GM23248 (cell line): Measurements from ENCODE around the gene TTC24. TPM values are rescaled to one million over a fixed set of nuclear protein-coding genes. Genes with fewer than 3 reads are reported as not detected.

Source experiments
- DNase-seq: peaks from one replicate; pipeline ENCODE4 v3.0.0-alpha.2; 2015
- H2AFZ ChIP-seq: fragments of 200-600 bp; sonication (generic); 2 replicates; pipeline ENCODE4 v1.6.1; 2016; ENCODE audit warnings: antibody characterized with exemption
- H3F3A ChIP-seq: fragments of 200-600 bp; sonication (generic); 2 replicates; pipeline ENCODE4 v1.6.1; 2016; ENCODE audit warnings: mild to moderate bottlenecking, antibody characterized with exemption, mixed run types; ENCODE audit not compliant: insufficient read depth
- H3K27ac ChIP-seq: fragments of 200-600 bp; sonication (generic); 2 replicates; pipeline ENCODE4 v1.5.1; 2016; ENCODE audit warnings: mild to moderate bottlenecking
- H3K27me3 ChIP-seq: fragments of 200-600 bp; sonication (generic); replicated peaks from 2 replicates; pipeline ENCODE4 v1.6.1; 2016; ENCODE audit warnings: mild to moderate bottlenecking; ENCODE audit not compliant: insufficient read depth
- H3K36me3 ChIP-seq: fragments of 200-600 bp; sonication (generic); 2 replicates; pipeline ENCODE4 v1.6.1; 2016; ENCODE audit warnings: low read depth, mild to moderate bottlenecking
- H3K4me1 ChIP-seq: fragments of 200-600 bp; sonication (generic); 2 replicates; pipeline ENCODE4 v1.6.1; 2016; ENCODE audit warnings: mild to moderate bottlenecking; ENCODE audit not compliant: insufficient read depth
- H3K4me2 ChIP-seq: fragments of 200-600 bp; sonication (generic); one replicate; pipeline ENCODE4 v1.6.1; 2016; ENCODE audit warnings: mild to moderate bottlenecking; ENCODE audit not compliant: unreplicated experiment
- H3K4me3 ChIP-seq: fragments of 200-600 bp; sonication (generic); 2 replicates; pipeline ENCODE4 v1.5.1; 2016; ENCODE audit warnings: mild to moderate bottlenecking
- H3K79me2 ChIP-seq: fragments of 200-600 bp; sonication (generic); 2 replicates; pipeline ENCODE4 v1.6.1; 2016; ENCODE audit warnings: mild to moderate bottlenecking; ENCODE audit not compliant: insufficient read depth
- H3K9ac ChIP-seq: fragments of 200-600 bp; sonication (generic); 2 replicates; pipeline ENCODE4 v1.6.1; 2016; ENCODE audit warnings: mild to moderate bottlenecking
- H3K9me2 ChIP-seq: fragments of 200-600 bp; sonication (generic); 2 replicates; pipeline ENCODE4 v1.6.1; 2016; ENCODE audit warnings: mixed run types, mild to moderate bottlenecking, moderate library complexity; ENCODE audit not compliant: insufficient read depth
- H3K9me3 ChIP-seq: fragments of 200-600 bp; sonication (generic); one replicate; pipeline ENCODE4 v1.6.1; 2017; ENCODE audit warnings: low read depth
- H4K20me1 ChIP-seq: fragments of 200-600 bp; sonication (generic); 2 replicates; pipeline ENCODE4 v1.6.0; 2016; ENCODE audit not compliant: insufficient read depth
- EZH2 ChIP-seq: fragments of 200-600 bp; sonication (generic); IDR thresholded peaks from 2 replicates; pipeline ENCODE4 v1.6.1; 2018; ENCODE audit warnings: antibody characterized with exemption, mild to moderate bottlenecking; ENCODE audit not compliant: insufficient read depth, poor library complexity, severe bottlenecking
- EZH2phosphoT487 ChIP-seq: fragments of 200-600 bp; sonication (generic); IDR thresholded peaks from 2 replicates; pipeline ENCODE4 v1.6.1; 2018; ENCODE audit warnings: antibody characterized with exemption, moderate library complexity, mild to moderate bottlenecking, low read depth; ENCODE audit not compliant: insufficient read depth
- WGBS, 2 experiments: methylation state at CpG; one replicate each; pipeline ENCODE4 v1.1.6; 2015 to 2017; ENCODE audit warnings: low lambda C conversion rate in 2 of 2, low coverage in 1 of 2; ENCODE audit errors: missing lambda C conversion rate in 2 of 2; 5-methylcytosine and 5-hydroxymethylcytosine counted together
- in situ Hi-C: fragments of 300-500 bp; cut with MboI; formaldehyde crosslinking; loops from 2 replicates; pipeline ENCODE4 v1.15.0; 2020
- polyA plus RNA-seq: library from polyadenylated mRNA; unstranded; fragments of >200 nt; fragmentation: Nextera tagmentation; extraction: Ambion mirVana; gene quantifications from 2 replicates; pipeline ENCODE4 v1.2.1, GENCODE V29; 2016
- total RNA-seq: library from RNA; depleted of rRNA; stranded (reverse); fragments of >200 nt; shearing (Covaris generic); gene quantifications from 2 replicates; pipeline ENCODE4 v1.2.3, GENCODE V29; 2014

The TTC24 gene
- total and polyA plus RNA-seq, 2 experiments from 2014 or later = not detected

DNA sequence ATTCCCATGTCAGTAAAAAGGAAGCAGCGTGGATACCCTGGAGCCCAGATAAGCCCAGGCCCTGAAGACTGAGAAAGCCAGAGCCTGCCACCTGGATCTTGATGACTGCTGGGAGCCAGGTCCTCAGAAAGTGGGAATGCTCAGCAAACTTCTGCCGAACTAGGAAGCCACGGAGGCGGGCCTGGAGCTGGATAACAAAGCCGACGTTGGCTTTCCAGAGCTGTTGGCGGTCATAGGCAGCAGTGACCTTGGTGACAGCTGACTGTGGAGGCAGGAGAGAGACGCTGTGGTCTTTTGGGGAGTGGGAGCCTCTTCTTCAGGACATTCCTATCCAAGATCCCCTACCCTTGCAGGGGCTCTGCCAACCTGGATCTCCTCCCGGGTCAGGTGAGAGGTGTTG lies 31.5 kb upstream of the TTC24 start:
- no peak for TF ChIP-seq EZH2phosphoT487
- TF ChIP-seq EZH2 = no peak
- Histone ChIP-seq H3K79me2 (no peaks in the 10 kb centered on the region), H3K9ac (no peak overlapping the region), H3K4me3 (no peak overlapping the region), H2AFZ (no peak overlapping the region), H3K9me2 (no peaks in the 10 kb centered on the region), H3F3A (no peaks in the 10 kb centered on the region), H3K27me3 (no peaks in the 10 kb centered on the region), H3K4me2 (no peak overlapping the region), H4K20me1 (no peaks in the 10 kb centered on the region), H3K4me1 (peaks cover 11% of the 10 kb centered on the region), H3K9me3 (no peaks in the 10 kb centered on the region), H3K36me3 (no peaks in the 10 kb centered on the region), H3K27ac (no peak overlapping the region)
- WGBS, 2 experiments = 97 to 99% methylated on average over 9 of the region's 9 CpGs
- in situ Hi-C loops = no loop called here
- DNase-seq = no peak

GRCh38 chr1:156549390-156549789 lies 30.1 kb upstream of the TTC24 start:
- Histone ChIP-seq H3F3A (no peaks in the 10 kb centered on the region), H3K9me2 (no peaks in the 10 kb centered on the region), H3K27me3 (no peaks in the 10 kb centered on the region), H4K20me1 (no peaks in the 10 kb centered on the region), H3K4me1 (peaks cover 11% of the 10 kb centered on the region), H3K36me3 (no peaks in the 10 kb centered on the region), H3K4me2 (no peak overlapping the region), H3K9ac (no peak overlapping the region), H3K79me2 (no peaks in the 10 kb centered on the region), H3K9me3 (no peaks in the 10 kb centered on the region), H3K27ac (no peak overlapping the region), H2AFZ (no peak overlapping the region), H3K4me3 (no peak overlapping the region)
- DNase-seq = no peak
- in situ Hi-C loops = no loop called here
- no peak for TF ChIP-seq EZH2
- no peak for TF ChIP-seq EZH2phosphoT487
- WGBS, 2 experiments = 93 to 100% methylated on average over 2 of the region's 2 CpGs

GRCh38 chr1:156549831-156550230 lies 29.7 kb upstream of the TTC24 start:
- no peak for TF ChIP-seq EZH2
- TF ChIP-seq EZH2phosphoT487 = no peak
- Histone ChIP-seq H3K4me2 (no peak overlapping the region), H3K79me2 (no peaks in the 10 kb centered on the region), H3K27ac (no peak overlapping the region), H3K36me3 (no peaks in the 10 kb centered on the region), H3F3A (no peaks in the 10 kb centered on the region), H3K4me3 (no peak overlapping the region), H2AFZ (no peak overlapping the region), H3K4me1 (peaks cover 11% of the 10 kb centered on the region), H3K9ac (no peak overlapping the region), H4K20me1 (no peaks in the 10 kb centered on the region), H3K27me3 (no peaks in the 10 kb centered on the region), H3K9me3 (no peaks in the 10 kb centered on the region), H3K9me2 (no peaks in the 10 kb centered on the region)
- WGBS, 2 experiments = 100% methylated on average over 1 of the region's 1 CpG
- no peak for DNase-seq
- in situ Hi-C loops = no loop called here

DNA sequence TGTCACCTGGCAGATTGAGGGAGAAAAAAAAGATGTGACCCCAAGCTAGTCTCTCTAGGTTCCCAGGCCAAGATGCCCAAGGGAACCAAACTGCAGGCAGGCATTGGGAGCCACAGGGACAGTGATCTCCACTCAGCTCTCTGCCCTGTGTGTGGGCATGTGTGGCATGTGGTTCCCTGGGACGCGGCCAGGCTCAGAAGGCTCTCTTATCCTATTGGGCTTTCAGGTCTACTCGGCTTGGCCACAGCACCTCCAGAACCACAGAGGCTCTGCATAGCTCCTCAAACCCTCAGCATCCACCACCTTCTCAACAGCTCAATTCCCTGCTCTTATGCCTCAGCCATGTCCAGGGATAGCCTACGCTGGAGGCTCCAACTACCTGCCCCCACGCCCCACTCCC lies 29.2 kb upstream of the TTC24 start:
- H3K27ac ChIP-seq = no peak overlapping the region
- H3F3A ChIP-seq = no peaks in the 10 kb centered on the region
- no peaks in the 10 kb centered on the region for H3K27me3 ChIP-seq
- no peaks in the 10 kb centered on the region for H4K20me1 ChIP-seq
- TF ChIP-seq EZH2phosphoT487 (no peak), EZH2 (no peak)
- H2AFZ ChIP-seq = no peak overlapping the region
- in situ Hi-C loops = no loop called here
- peaks cover 11% of the 10 kb centered on the region for H3K4me1 ChIP-seq
- H3K9me2 ChIP-seq = no peaks in the 10 kb centered on the region
- no peaks in the 10 kb centered on the region for H3K9me3 ChIP-seq
- DNase-seq = no peak
- no peaks in the 10 kb centered on the region for H3K79me2 ChIP-seq
- no peaks in the 10 kb centered on the region for H3K36me3 ChIP-seq
- no peak overlapping the region for H3K4me3 ChIP-seq
- no peak overlapping the region for H3K4me2 ChIP-seq
- WGBS, 2 experiments = 95 to 96% methylated on average over 5 of the region's 5 CpGs
- no peak overlapping the region for H3K9ac ChIP-seq

DNA sequence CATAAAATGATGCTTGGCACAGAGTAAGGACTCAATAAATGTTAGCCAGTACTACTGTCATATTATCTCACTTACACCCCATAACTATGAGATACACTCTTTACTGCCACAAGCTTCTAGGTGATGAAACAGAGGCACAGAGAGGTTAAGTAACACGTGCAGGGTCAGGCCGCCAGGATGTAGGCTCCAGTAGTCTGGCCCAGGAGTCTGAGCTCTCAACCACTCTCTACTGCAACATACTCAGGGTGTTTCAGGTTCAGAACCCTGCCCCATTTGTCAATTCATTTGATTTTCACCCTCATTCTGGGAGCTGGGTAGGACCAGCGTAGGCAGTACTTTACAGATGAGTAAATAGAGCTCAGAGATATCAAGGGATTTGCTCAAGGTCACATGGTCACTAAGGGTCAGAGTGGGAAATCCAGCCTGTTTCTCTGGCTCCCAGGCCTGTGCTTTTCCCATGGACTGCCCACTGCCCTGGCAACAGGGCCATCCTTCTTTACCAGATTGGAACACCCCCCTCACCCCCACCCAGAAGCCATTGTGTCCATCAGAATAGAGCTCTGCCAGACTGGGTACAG lies 28.4 kb upstream of the TTC24 start:
- H3K79me2 ChIP-seq = no peaks in the 10 kb centered on the region
- no peaks in the 10 kb centered on the region for H3F3A ChIP-seq
- H3K27me3 ChIP-seq = no peaks in the 10 kb centered on the region
- no peak for TF ChIP-seq EZH2
- no peak for TF ChIP-seq EZH2phosphoT487
- no peak overlapping the region for H3K4me3 ChIP-seq
- 97% methylated on average over 3 of the region's 3 CpGs for WGBS, 2 experiments
- no peaks in the 10 kb centered on the region for H4K20me1 ChIP-seq
- DNase-seq = no peak
- H3K9me3 ChIP-seq = no peaks in the 10 kb centered on the region
- H3K4me1 ChIP-seq = peaks cover 11% of the 10 kb centered on the region
- H3K27ac ChIP-seq = no peak overlapping the region
- no peak overlapping the region for H3K9ac ChIP-seq
- in situ Hi-C loops = no loop called here
- H3K36me3 ChIP-seq = no peaks in the 10 kb centered on the region
- H2AFZ ChIP-seq = no peak overlapping the region
- H3K4me2 ChIP-seq = no peak overlapping the region
- H3K9me2 ChIP-seq = no peaks in the 10 kb centered on the region
